ENCODE measurements around the gene RGPD4. TPM values are rescaled to one million over a fixed set of nuclear protein-coding genes. Genes with fewer than 3 reads are reported as not detected.

RGPD4 gene
- total RNA-seq, 1 experiment from 2014 or later: not detected

DNA sequence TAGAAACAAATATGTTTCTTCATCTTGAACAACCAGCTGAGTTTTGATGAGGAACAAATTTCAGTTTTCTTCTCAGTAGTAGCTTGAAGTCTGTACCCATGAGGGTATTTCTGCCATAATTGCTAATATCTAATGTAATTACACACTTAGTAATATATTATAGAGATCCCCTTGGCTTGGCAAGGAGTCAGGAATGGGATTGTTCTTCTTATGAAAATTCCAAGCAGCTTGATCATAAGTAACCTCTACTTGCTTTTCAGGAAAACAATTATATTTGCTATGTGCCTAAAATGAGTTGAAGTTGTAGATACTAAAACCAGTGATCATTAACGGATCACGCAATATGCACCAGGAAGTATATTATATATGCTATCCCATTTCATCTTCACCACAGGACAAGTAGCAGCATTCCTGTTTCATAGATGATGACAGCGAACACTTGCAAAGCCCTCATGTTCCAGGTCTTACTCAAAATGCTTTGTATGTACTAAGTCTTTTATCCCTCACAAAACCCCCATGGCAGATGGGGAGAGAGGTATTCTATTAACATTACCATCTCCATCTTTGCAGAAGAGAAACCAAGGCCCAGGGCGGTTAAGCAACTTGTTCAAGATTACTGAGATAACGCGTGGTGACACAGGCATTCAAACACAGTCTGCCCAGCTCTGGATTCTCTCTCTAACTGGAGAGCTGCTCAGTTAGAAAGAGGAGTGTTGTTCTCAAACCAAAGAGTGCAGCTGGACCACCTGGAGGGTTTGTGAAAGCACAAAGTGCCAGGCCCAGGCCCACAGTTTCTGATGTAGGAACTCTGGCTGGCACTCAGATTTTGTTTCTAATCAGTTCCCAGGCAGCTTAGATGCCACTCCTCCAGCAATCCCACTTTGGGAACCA is 21.8 kb upstream of the RGPD4 start:
- DNase-seq: no peak
- no peaks in the 10 kb centered on the region for H3K27me3 Mint-ChIP-seq (ENCODE audit: unreplicated experiment)
- no peak for TF ChIP-seq CTCF (IDR thresholded peaks at IDR 0.05; ENCODE audit: unreplicated experiment)
- no TSS peak for BruUV-seq (replicated peaks)
- H3K36me3 Mint-ChIP-seq (ENCODE audit: insufficient read depth, unreplicated experiment): no peaks in the 10 kb centered on the region
- CTCF ChIA-PET: no interaction called here
- no peak overlapping the region for H3K27ac Mint-ChIP-seq (ENCODE audit: unreplicated experiment)
- no peak overlapping the region for H3K4me3 Mint-ChIP-seq (ENCODE audit: low read depth, unreplicated experiment)
- H3K4me1 Mint-ChIP-seq (ENCODE audit: low read depth, unreplicated experiment): peaks cover 6% of the 10 kb centered on the region
- H3K9me3 Mint-ChIP-seq (ENCODE audit: low read depth, unreplicated experiment): no peaks in the 10 kb centered on the region
- intact Hi-C loops (cut with micrococcal nuclease; ENCODE audit: unreplicated experiment): no loop called here

- no TSS peak for BruUV-seq (replicated peaks)
- Mint-ChIP-seq H3K36me3 (ENCODE audit: insufficient read depth, unreplicated experiment) (no peaks in the 10 kb centered on the region), H3K4me1 (ENCODE audit: low read depth, unreplicated experiment) (peaks cover 20% of the 10 kb centered on the region), H3K4me3 (ENCODE audit: low read depth, unreplicated experiment) (no peak overlapping the region), H3K27ac (ENCODE audit: unreplicated experiment) (no peak overlapping the region), H3K9me3 (ENCODE audit: low read depth, unreplicated experiment) (no peaks in the 10 kb centered on the region), H3K27me3 (ENCODE audit: unreplicated experiment) (no peaks in the 10 kb centered on the region)
- no peak for DNase-seq
- CTCF ChIA-PET: no interaction called here
- intact Hi-C loops (cut with micrococcal nuclease; ENCODE audit: unreplicated experiment): no loop called here
- TF ChIP-seq CTCF (IDR thresholded peaks at IDR 0.05; ENCODE audit: unreplicated experiment): no peak
Measured at GRCh38 chr2:107806901-107807300, 19.8 kb upstream of the RGPD4 start.

DNA sequence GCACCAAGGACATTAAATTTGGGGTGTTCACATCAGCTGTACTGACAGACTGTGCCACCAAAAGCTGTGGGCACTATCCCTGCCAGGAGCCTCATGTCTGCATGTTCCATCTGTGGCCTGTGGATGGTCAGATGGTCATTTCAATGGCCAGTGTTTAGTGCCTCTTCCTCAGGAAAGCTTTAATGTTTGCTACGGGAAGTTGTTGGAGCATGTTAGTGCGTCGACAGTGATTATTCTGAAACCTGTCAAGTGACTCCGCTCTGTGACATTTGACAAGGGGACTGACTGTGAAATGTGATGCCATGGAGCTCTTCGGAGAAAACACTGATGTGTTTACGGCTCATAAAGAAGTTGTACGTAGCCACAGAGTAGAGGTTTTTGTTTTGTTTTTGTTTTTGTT is 18.7 kb upstream of the RGPD4 start:
- no TSS peak for BruUV-seq (replicated peaks)
- intact Hi-C loops (cut with micrococcal nuclease; ENCODE audit: unreplicated experiment): no loop called here
- Mint-ChIP-seq H3K36me3 (ENCODE audit: insufficient read depth, unreplicated experiment) (no peaks in the 10 kb centered on the region), H3K27ac (ENCODE audit: unreplicated experiment) (no peak overlapping the region), H3K4me1 (ENCODE audit: low read depth, unreplicated experiment) (peaks cover 20% of the 10 kb centered on the region), H3K9me3 (ENCODE audit: low read depth, unreplicated experiment) (no peaks in the 10 kb centered on the region), H3K4me3 (ENCODE audit: low read depth, unreplicated experiment) (no peak overlapping the region), H3K27me3 (ENCODE audit: unreplicated experiment) (no peaks in the 10 kb centered on the region)
- CTCF ChIA-PET: no interaction called here
- no peak for DNase-seq
- TF ChIP-seq CTCF (IDR thresholded peaks at IDR 0.05; ENCODE audit: unreplicated experiment): no peak

GRCh38 chr2:107808959-107809358 is 17.7 kb upstream of the RGPD4 start:
- BruUV-seq (replicated peaks): no TSS peak
- DNase-seq: peak; percentile 44
- Mint-ChIP-seq H3K27ac (ENCODE audit: unreplicated experiment) (peak overlapping the region; percentile 43), H3K4me1 (ENCODE audit: low read depth, unreplicated experiment) (peaks cover 20% of the 10 kb centered on the region), H3K27me3 (ENCODE audit: unreplicated experiment) (no peaks in the 10 kb centered on the region), H3K9me3 (ENCODE audit: low read depth, unreplicated experiment) (no peaks in the 10 kb centered on the region), H3K36me3 (ENCODE audit: insufficient read depth, unreplicated experiment) (no peaks in the 10 kb centered on the region), H3K4me3 (ENCODE audit: low read depth, unreplicated experiment) (no peak overlapping the region)
- CTCF ChIA-PET: interaction anchor here (0.5 kb wide), 1 partner anchor 910 kb away, joined by 5 read pairs; no protein-coding TSS in a partner anchor
- TF ChIP-seq CTCF (IDR thresholded peaks at IDR 0.05; ENCODE audit: unreplicated experiment): no peak
- intact Hi-C loops (cut with micrococcal nuclease; ENCODE audit: unreplicated experiment): no loop called here

Measured in Calu3 (cell line).